Right lobe of liver (tissue), 6 donors: Measurements from ENCODE around the gene POLR2H. TPM values are rescaled to one million over a fixed set of nuclear protein-coding genes. Genes with fewer than 3 reads are reported as not detected.

Source experiments
- ATAC-seq, 4 donors: fragments of 200-7000 bp; cut with Tn5 transposase; one replicate each; pipeline ENCODE4 v1.9.1; 2020; ENCODE audit warnings: mild to moderate bottlenecking in 4 of 4, moderate library complexity in 4 of 4
- DNase-seq, 3 donors: peaks; one replicate each; pipeline ENCODE4 v3.0.0-alpha.2; 2020
- H3K27ac ChIP-seq, 3 donors: fragments of 200-600 bp; one replicate each; pipeline ENCODE4 v1.8.0; 2022
- H3K27me3 ChIP-seq, 2 donors: fragments of 200-600 bp; one replicate each; pipeline ENCODE4 v1.8.0; 2022
- H3K36me3 ChIP-seq, 4 donors: fragments of 200-600 bp; sonication (generic) in 1 of 4; one replicate each; pipeline versions ENCODE4 v1.5.1 to v1.8.0; 2017 to 2022; ENCODE audit warnings: control low read depth in 1 of 4
- H3K4me1 ChIP-seq, 4 donors: fragments of 200-600 bp; sonication (generic) in 1 of 4; one replicate each; pipeline versions ENCODE4 v1.5.1 to v1.8.0; 2017 to 2022; ENCODE audit warnings: control low read depth in 1 of 4
- H3K4me3 ChIP-seq, 3 donors: fragments of 200-600 bp; one replicate each; pipeline ENCODE4 v1.8.0; 2022
- H3K9me3 ChIP-seq, 4 donors: fragments of 200-600 bp; sonication (generic) in 1 of 4; one replicate each; pipeline versions ENCODE4 v1.5.1 to v1.8.0; 2017 to 2022; ENCODE audit warnings: control low read depth in 1 of 4
- CTCF ChIP-seq, 4 donors: fragments of 200-600 bp in 3 of 4; fragments of 450-650 bp in 1 of 4; IDR thresholded peaks; one replicate each; pipeline versions ENCODE4 v1.5.1 to v1.8.0; 2016 to 2022; ENCODE audit warnings: antibody characterized with exemption in 4 of 4, mild to moderate bottlenecking in 2 of 4
- POLR2A ChIP-seq: fragments of 450-650 bp; IDR thresholded peaks from one replicate; pipeline ENCODE4 v1.6.1; 2017; ENCODE audit warnings: antibody characterized with exemption, mild to moderate bottlenecking
- WGBS: methylation state at CpG from one replicate; pipeline ENCODE4 v1.1.6; 2018; ENCODE audit warnings: low coverage, low lambda C conversion rate; ENCODE audit not compliant: insufficient coverage; ENCODE audit errors: missing lambda C conversion rate; 5-methylcytosine and 5-hydroxymethylcytosine counted together
- intact Hi-C, 2 donors: fragments of 100-400 bp; cut with DNase I; formaldehyde crosslinking; loops; one replicate each; pipeline versions ENCODE4 v1.11.2 to v1.14.1; 2022
- total RNA-seq, 6 experiments: library from RNA; depleted of rRNA in 2 of 6; stranded (reverse); fragments of >200 nt in 2 of 6; fragmentation: NEBNext Ultra II Directional in 3 of 6; extraction: Animal tissue kit (Norgen Biotek cat#: 25700) in 3 of 6; gene quantifications; one replicate each; pipeline versions ENCODE4 v1.1.0 to v1.2.4, GENCODE V29; 2016 to 2023
- donor health status: DM: no; HTN: yes; CAD: no.
- donor health status: DM: no; HTN: no; CAD: no.
- donor health status: DM: no; HTN: no; CAD: no.
- donor health status: DM: no; HTN: yes; CAD: no.
- donor health status: DM: no; HTN: yes; CAD: no.

The POLR2H gene
- total RNA-seq, 6 experiments from 2014 or later: 27.4 to 65.7 (median 35.3) TPM

DNA sequence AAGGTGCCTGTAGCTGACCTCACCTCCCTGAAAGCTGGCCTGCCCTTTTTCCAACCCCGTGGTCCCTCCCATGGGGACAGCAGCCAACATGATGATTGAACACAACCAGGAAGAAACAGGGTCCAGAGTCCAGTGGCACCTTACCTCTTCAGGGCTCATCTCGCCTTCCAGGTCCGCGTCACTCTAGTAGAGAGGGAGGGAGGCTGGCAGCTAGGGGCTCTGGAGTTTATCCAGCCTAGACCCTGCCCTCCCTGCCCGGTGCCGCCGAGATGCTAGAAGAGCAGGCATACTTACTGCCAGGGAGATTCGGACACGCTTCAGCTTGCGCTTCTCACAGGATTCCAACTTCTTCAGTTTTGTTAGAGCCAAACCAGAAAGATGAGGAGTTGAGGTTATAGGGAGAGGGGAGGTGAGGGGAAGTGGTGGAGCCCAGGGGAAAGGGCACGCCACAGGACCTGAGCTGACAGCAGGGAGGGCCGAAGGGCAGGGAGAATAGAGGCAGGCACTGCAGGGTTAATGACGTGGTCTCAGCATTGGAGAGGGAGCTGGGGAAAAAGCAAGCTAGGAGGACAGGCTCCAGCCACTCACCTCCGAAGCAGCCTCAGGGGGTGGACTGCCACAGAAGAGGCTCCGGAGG lies 9.2 kb upstream of the POLR2H start:
- H3K9me3 ChIP-seq: no peaks in the 10 kb centered on the region
- TF ChIP-seq POLR2A (no peak), CTCF (IDR thresholded peaks at IDR 0.05) (no peak)
- H3K27ac ChIP-seq: peak overlapping the region in 1 of 3 donors; percentile 55
- H3K36me3 ChIP-seq: no peaks in the 10 kb centered on the region
- intact Hi-C loops: no loop called here
- no peaks in the 10 kb centered on the region for H3K27me3 ChIP-seq
- peak; percentile 84 to 95 (median 91) for ATAC-seq
- no peak overlapping the region for H3K4me3 ChIP-seq
- DNase-seq: peak; percentile 80 to 85 (median 84)
- WGBS: 29% methylated on average over 8 of the region's 15 CpGs
- H3K4me1 ChIP-seq: peaks cover 0 to 17% (median 7%) of the 10 kb centered on the region in 4 donors

- DNase-seq: peak in 1 of 3 donors; percentile 49
- H3K4me3 ChIP-seq: no peak overlapping the region
- WGBS: no CpG with 5 or more reads among the region's 11 CpGs
- H3K27ac ChIP-seq: no peak overlapping the region
- H3K9me3 ChIP-seq: no peaks in the 10 kb centered on the region
- intact Hi-C loops: no loop called here
- no peaks in the 10 kb centered on the region for H3K27me3 ChIP-seq
- peaks cover 0 to 17% (median 7%) of the 10 kb centered on the region in 4 donors for H3K4me1 ChIP-seq
- no peaks in the 10 kb centered on the region for H3K36me3 ChIP-seq
- no peak for TF ChIP-seq CTCF (IDR thresholded peaks at IDR 0.05)
- no peak for TF ChIP-seq POLR2A
- ATAC-seq: peak in 1 of 4 donors; percentile 8
Measured at GRCh38 chr3:184352897-184353545, 8.5 kb upstream of the POLR2H start.

GRCh38 chr3:184353546-184353941 lies 8.0 kb upstream of the POLR2H start:
- H3K27me3 ChIP-seq: no peaks in the 10 kb centered on the region
- H3K36me3 ChIP-seq: no peaks in the 10 kb centered on the region
- 83% methylated on average over 2 of the region's 11 CpGs for WGBS
- ATAC-seq (no peak), DNase-seq (peak in 1 of 3 donors; percentile 35)
- TF ChIP-seq CTCF (IDR thresholded peaks at IDR 0.05) (no peak), POLR2A (no peak)
- no peak overlapping the region for H3K4me3 ChIP-seq
- H3K4me1 ChIP-seq: peaks cover 0 to 17% (median 7%) of the 10 kb centered on the region in 4 donors
- H3K9me3 ChIP-seq: no peaks in the 10 kb centered on the region
- intact Hi-C loops: no loop called here
- H3K27ac ChIP-seq: no peak overlapping the region

DNA sequence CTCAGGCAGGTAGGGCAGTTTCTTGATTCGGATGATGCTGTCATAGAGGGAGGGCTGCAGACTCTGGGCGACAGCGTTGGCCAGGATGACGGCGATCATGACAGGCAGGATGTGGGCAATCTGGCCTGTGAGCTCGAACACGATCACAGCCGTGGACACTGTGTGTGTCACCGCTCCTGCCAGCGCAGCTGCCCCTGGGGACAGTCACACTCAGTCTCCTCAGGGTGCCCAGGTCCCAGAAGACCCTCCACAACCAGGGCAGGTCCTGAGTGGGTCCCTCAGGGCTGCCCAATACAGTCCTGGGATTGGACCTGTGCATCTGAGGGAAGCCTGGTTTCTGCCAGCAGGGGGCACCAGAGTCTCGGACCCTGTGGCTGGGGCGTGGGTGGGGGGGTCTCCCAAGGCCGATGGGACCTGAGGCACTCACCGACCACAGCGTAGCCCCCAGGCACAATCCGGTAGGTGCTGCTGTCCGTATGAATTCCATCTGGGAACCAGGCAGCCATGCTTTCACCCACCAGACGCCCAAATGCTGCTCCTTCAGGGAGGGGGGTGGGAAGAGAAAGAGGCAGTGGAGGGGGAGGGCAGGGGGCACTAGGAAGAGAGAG lies 7.3 kb upstream of the POLR2H start:
- H3K27me3 ChIP-seq: no peaks in the 10 kb centered on the region
- H3K9me3 ChIP-seq: no peaks in the 10 kb centered on the region
- H3K36me3 ChIP-seq: no peaks in the 10 kb centered on the region
- no peak overlapping the region for H3K4me3 ChIP-seq
- ATAC-seq (peak; percentile 33 to 67 (median 41)), DNase-seq (peak; percentile 46 to 61 (median 58))
- 49% methylated on average over 9 of the region's 18 CpGs for whole genome bisulfite sequencing
- H3K4me1 ChIP-seq: peaks cover 0 to 17% (median 7%) of the 10 kb centered on the region in 4 donors
- intact Hi-C loops: no loop called here
- TF ChIP-seq POLR2A: no peak
- peak; percentile 55 to 69 (median 64) for TF ChIP-seq CTCF (IDR thresholded peaks at IDR 0.05)
- H3K27ac ChIP-seq: no peak overlapping the region
